RWPE2 (cell line): ENCODE measurements around the gene ENO2.

Source experiments
- ATAC-seq: fragments of 200-7000 bp; cut with Tn5 transposase; 3 replicates; pipeline ENCODE4 v1.9.1; 2021; ENCODE audit warnings: low read depth
- DNase-seq: peaks from one replicate; pipeline ENCODE4 v3.0.0-alpha.2; 2020; ENCODE audit warnings: low spot score
- H3K27ac ChIP-seq: fragments of 450-650 bp; 2 replicates; pipeline ENCODE4 v1.5.1; 2017; ENCODE audit warnings: mild to moderate bottlenecking; ENCODE audit not compliant: poor library complexity, severe bottlenecking
- H3K27me3 ChIP-seq: fragments of 250-450 bp; sonication (Bioruptor Pico); 2 replicates; pipeline ENCODE4 v1.5.1; 2021; ENCODE audit warnings: mild to moderate bottlenecking, moderate library complexity; ENCODE audit not compliant: insufficient read depth, poor library complexity, severe bottlenecking
- H3K36me3 ChIP-seq: fragments of 250-450 bp; sonication (Bioruptor Pico); 2 replicates; pipeline ENCODE4 v1.5.1; 2020; ENCODE audit warnings: low read depth, mild to moderate bottlenecking, moderate library complexity
- H3K4me1 ChIP-seq: fragments of 250-450 bp; sonication (Bioruptor Pico); 2 replicates; pipeline ENCODE4 v1.5.1; 2021; ENCODE audit warnings: mild to moderate bottlenecking, moderate library complexity; ENCODE audit not compliant: insufficient read depth, poor library complexity, severe bottlenecking
- H3K4me3 ChIP-seq: fragments of 250-450 bp; sonication (Bioruptor Pico); 2 replicates; pipeline ENCODE4 v1.5.1; 2021; ENCODE audit warnings: mild to moderate bottlenecking, moderate library complexity; ENCODE audit not compliant: severe bottlenecking
- H3K9me3 ChIP-seq: fragments of 250-450 bp; sonication (Bioruptor Pico); 2 replicates; pipeline ENCODE4 v1.5.1; 2021; ENCODE audit warnings: mild to moderate bottlenecking, moderate library complexity; ENCODE audit not compliant: severe bottlenecking
- CTCF ChIP-seq: fragments of 450-650 bp; IDR thresholded peaks from one replicate; pipeline ENCODE4 v1.5.1; 2017; ENCODE audit warnings: mild to moderate bottlenecking, moderate library complexity; ENCODE audit not compliant: poor library complexity, severe bottlenecking

Gene ENO2

DNA sequence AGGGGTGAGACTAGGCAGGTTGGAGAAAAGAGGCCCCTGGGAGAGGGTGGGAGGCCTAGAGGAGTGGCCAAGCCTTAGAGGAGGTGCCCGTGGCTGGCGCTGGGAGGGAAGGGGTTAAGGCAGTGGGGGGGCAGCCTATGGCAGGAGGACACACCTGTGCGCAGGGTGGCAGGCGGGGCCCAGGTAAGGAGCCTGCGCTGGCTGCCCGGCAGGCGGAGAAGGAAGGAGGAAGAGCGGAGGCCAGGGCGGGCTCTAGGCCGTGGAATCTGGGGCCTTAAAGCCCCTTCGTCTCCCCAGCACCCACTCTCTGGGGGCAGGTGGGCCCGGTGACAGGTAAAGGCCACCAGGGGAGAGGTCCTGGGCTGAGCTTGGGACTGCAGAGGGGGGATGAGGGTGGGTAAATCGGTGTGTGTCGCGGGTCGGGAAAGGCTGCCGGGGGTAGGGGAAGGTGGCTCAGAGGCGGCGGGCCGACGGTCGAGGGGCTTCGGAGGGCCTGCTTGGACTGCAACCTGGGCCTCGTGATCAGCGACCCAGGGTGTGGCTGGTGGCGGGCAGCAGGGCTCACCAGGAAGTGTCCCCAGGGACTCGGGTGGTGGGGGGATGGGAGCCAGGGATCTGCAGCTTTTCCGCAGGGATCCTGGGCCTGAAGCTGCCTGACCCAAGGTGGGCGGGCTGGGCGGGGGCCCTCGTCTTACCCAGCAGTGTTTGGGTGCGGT, 48.8 kb downstream of the ENO2 start:
- peak; percentile 77 for ATAC-seq
- Histone ChIP-seq H3K27me3 (no peaks in the 10 kb centered on the region), H3K36me3 (peaks cover 45% of the 10 kb centered on the region), H3K4me1 (peaks cover 23% of the 10 kb centered on the region), H3K4me3 (peak overlapping the region; percentile 95), H3K9me3 (no peaks in the 10 kb centered on the region), H3K27ac (peak overlapping the region; percentile 87)
- DNase-seq: peak; percentile 96
- no peak for TF ChIP-seq CTCF

GRCh38 chr12:6963791-6964413, 49.5 kb downstream of the ENO2 start:
- Histone ChIP-seq H3K27ac (peak overlapping the region; percentile 87), H3K4me1 (peaks cover 25% of the 10 kb centered on the region), H3K4me3 (peak overlapping the region; percentile 95), H3K36me3 (peaks cover 52% of the 10 kb centered on the region), H3K9me3 (no peaks in the 10 kb centered on the region), H3K27me3 (no peaks in the 10 kb centered on the region)
- no peak for ATAC-seq
- TF ChIP-seq CTCF: no peak
- peak; percentile 60 for DNase-seq

GRCh38 chr12:6964605-6965025, 50.2 kb downstream of the ENO2 start:
- TF ChIP-seq CTCF: no peak
- ATAC-seq (no peak; the same call in 2 of the 3 replicates), DNase-seq (no peak)
- peak overlapping the region; percentile 95 for H3K4me3 ChIP-seq
- H3K27me3 ChIP-seq: no peaks in the 10 kb centered on the region
- no peaks in the 10 kb centered on the region for H3K9me3 ChIP-seq
- H3K27ac ChIP-seq: peak overlapping the region; percentile 87
- H3K36me3 ChIP-seq: peaks cover 59% of the 10 kb centered on the region
- peaks cover 29% of the 10 kb centered on the region for H3K4me1 ChIP-seq

DNA sequence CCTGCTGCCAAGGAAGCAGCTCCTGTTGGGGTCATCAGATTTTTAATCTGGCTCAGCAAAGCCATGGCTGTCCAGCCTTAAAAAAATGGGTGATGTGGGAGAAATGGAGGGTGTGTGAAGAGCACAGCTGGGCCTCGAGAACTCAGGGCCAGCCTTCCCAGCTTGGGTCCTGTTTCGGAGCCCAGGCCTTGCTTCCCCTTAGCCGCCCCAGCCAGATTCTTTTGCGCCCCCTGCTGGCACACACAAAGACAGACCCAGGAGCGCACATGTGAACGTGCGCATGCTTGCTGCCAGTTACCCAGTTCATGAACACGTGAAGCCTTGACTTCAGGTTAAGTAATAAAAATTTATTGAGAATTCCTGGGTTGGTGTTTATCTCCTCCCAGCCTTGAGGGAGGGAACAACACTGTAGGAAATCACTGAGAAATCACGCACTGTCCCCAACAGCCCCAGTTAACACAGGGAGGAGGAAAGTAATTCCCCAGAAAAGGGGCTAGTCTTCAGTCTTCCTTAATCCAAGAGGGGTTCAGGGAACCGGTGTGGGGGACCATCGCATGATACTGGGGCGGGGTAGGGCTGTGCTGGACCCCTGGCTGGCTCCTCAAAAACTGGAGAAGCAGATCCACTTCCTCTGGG, 50.8 kb downstream of the ENO2 start:
- H3K36me3 ChIP-seq: peaks cover 59% of the 10 kb centered on the region
- peak overlapping the region; percentile 87 for H3K27ac ChIP-seq
- ATAC-seq (peak; percentile 54), DNase-seq (peak; percentile 85)
- no peaks in the 10 kb centered on the region for H3K27me3 ChIP-seq
- H3K4me3 ChIP-seq: peak overlapping the region; percentile 95
- H3K4me1 ChIP-seq: peaks cover 29% of the 10 kb centered on the region
- no peaks in the 10 kb centered on the region for H3K9me3 ChIP-seq
- TF ChIP-seq CTCF: peak; percentile 90
